ENCODE data around the gene OR51S1.
"Not testable (repeated sequence)": the region's sequence is repeated elsewhere in the genome, so short reads cannot be mapped to it uniquely, and the experiment has no call there.

Gene OR51S1

GRCh38 chr11:4862447-4863236, 13.6 kb upstream of the OR51S1 start:
- no peak for TF ChIP-seq CTCF (IDR thresholded peaks at IDR 0.05; ENCODE audit: unreplicated experiment in 3 of 3)
- Mint-ChIP-seq H3K27ac (no peak overlapping the region), H3K36me3 (ENCODE audit: low read depth) (no peaks in the 10 kb centered on the region), H3K27me3 (ENCODE audit: low read depth) (no peaks in the 10 kb centered on the region), H3K4me1 (peaks cover 6% of the 10 kb centered on the region), H3K9me3 (peaks cover 10% of the 10 kb centered on the region), H3K4me3 (no peak overlapping the region)

DNA sequence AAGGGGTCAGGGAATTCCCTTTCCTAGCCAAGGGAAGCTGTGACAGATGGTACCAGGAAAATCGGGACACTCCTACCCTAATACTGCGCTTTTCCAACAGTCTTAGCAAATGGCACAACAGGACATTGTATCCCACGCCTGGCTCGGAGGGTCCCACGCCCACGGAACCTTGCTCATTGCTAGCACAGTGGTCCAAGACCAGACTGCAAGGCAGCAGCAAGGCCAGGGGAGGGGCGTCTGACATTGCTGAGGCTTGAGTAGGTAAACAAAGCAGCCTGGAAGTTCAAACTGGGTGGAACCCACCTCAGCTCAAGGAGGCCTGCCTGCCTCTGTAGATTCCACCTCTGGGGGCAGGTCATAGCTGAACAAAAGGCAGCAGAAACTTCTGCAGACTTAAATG, 5.3 kb upstream of the OR51S1 start:
- not testable (repeated sequence) for H3K36me3 Mint-ChIP-seq (ENCODE audit: low read depth); H3K27ac Mint-ChIP-seq; H3K27me3 Mint-ChIP-seq (ENCODE audit: low read depth); H3K4me3 Mint-ChIP-seq; H3K4me1 Mint-ChIP-seq
- peaks cover 18% of the 10 kb centered on the region for H3K9me3 Mint-ChIP-seq

DNA sequence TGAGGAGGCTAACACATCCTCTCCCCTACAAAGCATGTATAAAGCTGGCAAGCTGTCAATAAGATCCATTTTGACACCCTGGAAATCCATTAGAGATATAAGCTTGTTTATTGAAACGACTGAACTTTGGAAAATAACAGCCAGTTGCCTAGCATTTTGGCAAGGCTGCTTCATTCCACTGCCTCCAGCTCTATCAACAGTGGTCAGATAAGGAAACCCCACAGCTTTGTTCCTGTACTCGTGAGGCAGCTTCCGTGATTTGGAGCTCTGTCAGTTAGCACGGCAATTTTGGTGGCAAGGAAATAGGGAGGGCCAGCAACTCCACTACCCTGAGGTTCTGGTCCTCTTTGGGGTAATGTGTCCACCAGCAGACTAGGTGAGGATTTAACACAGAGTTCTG, 2.0 kb upstream of the OR51S1 start:
- no peak for TF ChIP-seq CTCF (IDR thresholded peaks at IDR 0.05; ENCODE audit: unreplicated experiment in 3 of 3)
- no peak overlapping the region for H3K27ac Mint-ChIP-seq
- no peak overlapping the region for H3K4me3 Mint-ChIP-seq
- no peaks in the 10 kb centered on the region for H3K27me3 Mint-ChIP-seq (ENCODE audit: low read depth)
- H3K36me3 Mint-ChIP-seq (ENCODE audit: low read depth), result no peaks in the 10 kb centered on the region
- no peaks in the 10 kb centered on the region for H3K4me1 Mint-ChIP-seq
- peaks cover 12% of the 10 kb centered on the region for H3K9me3 Mint-ChIP-seq

DNA sequence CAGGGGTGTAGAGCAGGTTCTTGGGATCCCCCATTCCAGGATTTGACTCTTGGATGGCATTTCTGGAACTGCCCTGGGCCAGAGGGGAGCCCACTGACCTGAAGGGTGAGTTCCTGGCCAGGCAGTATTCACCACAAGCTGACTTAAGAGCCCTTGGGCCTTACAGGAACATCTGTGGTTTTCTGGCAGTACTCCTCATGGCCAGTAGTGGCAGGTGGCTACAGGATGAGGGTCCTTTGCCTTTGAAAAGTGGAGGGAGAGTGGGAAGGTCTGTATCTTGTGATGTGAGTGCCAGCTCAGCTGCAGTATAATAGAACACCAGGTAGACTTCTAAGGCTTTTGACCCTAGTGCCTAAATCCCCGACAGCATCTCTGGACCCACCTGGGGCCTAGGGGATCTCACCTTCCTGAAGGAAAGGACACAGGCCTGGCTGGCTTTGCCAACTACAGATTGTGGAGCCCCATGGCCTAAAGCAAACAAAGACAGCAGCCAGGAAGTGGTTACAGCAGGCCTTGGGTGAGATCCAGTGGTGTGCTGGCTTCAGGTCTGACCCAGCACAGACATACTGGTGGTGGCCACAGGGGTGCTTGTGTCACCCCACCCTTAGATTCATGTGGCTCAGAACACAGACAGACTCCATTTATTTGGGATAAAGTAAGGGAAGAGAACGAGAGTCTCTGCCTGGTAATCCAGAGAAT, 9.0 kb downstream of the OR51S1 start:
- Mint-ChIP-seq H3K27me3 (ENCODE audit: low read depth) (no peaks in the 10 kb centered on the region), H3K4me3 (no peak overlapping the region), H3K27ac (no peak overlapping the region), H3K9me3 (peaks cover 10% of the 10 kb centered on the region), H3K4me1 (no peaks in the 10 kb centered on the region), H3K36me3 (ENCODE audit: low read depth) (no peaks in the 10 kb centered on the region)
- no peak for TF ChIP-seq CTCF (IDR thresholded peaks at IDR 0.05; ENCODE audit: unreplicated experiment in 3 of 3)

- no peaks in the 10 kb centered on the region for H3K4me1 Mint-ChIP-seq
- no peaks in the 10 kb centered on the region for H3K9me3 Mint-ChIP-seq
- H3K36me3 Mint-ChIP-seq (ENCODE audit: low read depth), result no peaks in the 10 kb centered on the region
- no peak for TF ChIP-seq CTCF (IDR thresholded peaks at IDR 0.05; ENCODE audit: unreplicated experiment in 3 of 3)
- no peak overlapping the region for H3K4me3 Mint-ChIP-seq
- no peak overlapping the region for H3K27ac Mint-ChIP-seq
- no peaks in the 10 kb centered on the region for H3K27me3 Mint-ChIP-seq (ENCODE audit: low read depth)
These were observed 18.1 kb downstream of the OR51S1 start for GRCh38 chr11:4830909-4831308.

DNA sequence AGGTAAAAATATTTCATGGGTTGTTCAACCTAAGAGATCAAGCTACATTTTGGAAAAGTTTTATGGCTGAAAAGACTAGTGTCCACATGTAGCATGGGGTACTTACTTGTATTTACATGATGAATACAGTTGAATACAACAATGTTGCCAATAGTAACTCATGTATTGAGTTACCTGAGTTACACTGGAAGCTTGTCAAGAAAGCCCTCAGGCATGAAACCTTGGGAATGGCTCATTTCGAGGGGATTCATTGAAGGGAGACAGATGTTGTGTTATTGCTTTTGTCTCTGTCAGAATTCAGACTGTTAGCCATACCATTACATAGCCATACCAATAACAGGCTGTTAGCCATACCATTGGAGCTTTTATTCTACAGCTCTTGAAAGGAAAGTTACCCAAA, 18.7 kb downstream of the OR51S1 start:
- H3K4me1 Mint-ChIP-seq, result no peaks in the 10 kb centered on the region
- no peak for TF ChIP-seq CTCF (IDR thresholded peaks at IDR 0.05; ENCODE audit: unreplicated experiment in 3 of 3)
- H3K4me3 Mint-ChIP-seq, result no peak overlapping the region
- H3K27ac Mint-ChIP-seq, result no peak overlapping the region
- no peaks in the 10 kb centered on the region for H3K36me3 Mint-ChIP-seq (ENCODE audit: low read depth)
- no peaks in the 10 kb centered on the region for H3K9me3 Mint-ChIP-seq
- H3K27me3 Mint-ChIP-seq (ENCODE audit: low read depth), result no peaks in the 10 kb centered on the region
